ENCODE data around the gene CBX1. TPM values are rescaled to one million over a fixed set of nuclear protein-coding genes. Genes with fewer than 3 reads are reported as not detected.

The CBX1 gene
- total and polyA plus RNA-seq, 2 of the 13 experiments (the other 11 are each of a cell fraction or from before 2014, with no cell fraction given) = 17.8 to 108 TPM

GRCh38 chr17:48052956-48053757 is 48.1 kb downstream of the CBX1 start (continued):
- TF ChIP-seq, protein P1, sequence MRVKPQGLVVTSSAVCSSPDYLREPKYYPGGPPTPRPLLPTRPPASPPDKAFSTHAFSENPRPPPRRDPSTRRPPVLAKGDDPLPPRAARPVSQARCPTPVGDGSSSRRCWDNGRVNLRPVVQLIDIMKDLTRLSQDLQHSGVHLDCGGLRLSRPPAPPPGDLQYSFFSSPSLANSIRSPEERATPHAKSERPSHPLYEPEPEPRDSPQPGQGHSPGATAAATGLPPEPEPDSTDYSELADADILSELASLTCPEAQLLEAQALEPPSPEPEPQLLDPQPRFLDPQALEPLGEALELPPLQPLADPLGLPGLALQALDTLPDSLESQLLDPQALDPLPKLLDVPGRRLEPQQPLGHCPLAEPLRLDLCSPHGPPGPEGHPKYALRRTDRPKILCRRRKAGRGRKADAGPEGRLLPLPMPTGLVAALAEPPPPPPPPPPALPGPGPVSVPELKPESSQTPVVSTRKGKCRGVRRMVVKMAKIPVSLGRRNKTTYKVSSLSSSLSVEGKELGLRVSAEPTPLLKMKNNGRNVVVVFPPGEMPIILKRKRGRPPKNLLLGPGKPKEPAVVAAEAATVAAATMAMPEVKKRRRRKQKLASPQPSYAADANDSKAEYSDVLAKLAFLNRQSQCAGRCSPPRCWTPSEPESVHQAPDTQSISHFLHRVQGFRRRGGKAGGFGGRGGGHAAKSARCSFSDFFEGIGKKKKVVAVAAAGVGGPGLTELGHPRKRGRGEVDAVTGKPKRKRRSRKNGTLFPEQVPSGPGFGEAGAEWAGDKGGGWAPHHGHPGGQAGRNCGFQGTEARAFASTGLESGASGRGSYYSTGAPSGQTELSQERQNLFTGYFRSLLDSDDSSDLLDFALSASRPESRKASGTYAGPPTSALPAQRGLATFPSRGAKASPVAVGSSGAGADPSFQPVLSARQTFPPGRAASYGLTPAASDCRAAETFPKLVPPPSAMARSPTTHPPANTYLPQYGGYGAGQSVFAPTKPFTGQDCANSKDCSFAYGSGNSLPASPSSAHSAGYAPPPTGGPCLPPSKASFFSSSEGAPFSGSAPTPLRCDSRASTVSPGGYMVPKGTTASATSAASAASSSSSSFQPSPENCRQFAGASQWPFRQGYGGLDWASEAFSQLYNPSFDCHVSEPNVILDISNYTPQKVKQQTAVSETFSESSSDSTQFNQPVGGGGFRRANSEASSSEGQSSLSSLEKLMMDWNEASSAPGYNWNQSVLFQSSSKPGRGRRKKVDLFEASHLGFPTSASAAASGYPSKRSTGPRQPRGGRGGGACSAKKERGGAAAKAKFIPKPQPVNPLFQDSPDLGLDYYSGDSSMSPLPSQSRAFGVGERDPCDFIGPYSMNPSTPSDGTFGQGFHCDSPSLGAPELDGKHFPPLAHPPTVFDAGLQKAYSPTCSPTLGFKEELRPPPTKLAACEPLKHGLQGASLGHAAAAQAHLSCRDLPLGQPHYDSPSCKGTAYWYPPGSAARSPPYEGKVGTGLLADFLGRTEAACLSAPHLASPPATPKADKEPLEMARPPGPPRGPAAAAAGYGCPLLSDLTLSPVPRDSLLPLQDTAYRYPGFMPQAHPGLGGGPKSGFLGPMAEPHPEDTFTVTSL (CRISPR knock-in tag; IDR thresholded peaks at IDR 0.05; ENCODE audit: borderline replicate concordance) = no peak
- TF ChIP-seq, protein P2, sequence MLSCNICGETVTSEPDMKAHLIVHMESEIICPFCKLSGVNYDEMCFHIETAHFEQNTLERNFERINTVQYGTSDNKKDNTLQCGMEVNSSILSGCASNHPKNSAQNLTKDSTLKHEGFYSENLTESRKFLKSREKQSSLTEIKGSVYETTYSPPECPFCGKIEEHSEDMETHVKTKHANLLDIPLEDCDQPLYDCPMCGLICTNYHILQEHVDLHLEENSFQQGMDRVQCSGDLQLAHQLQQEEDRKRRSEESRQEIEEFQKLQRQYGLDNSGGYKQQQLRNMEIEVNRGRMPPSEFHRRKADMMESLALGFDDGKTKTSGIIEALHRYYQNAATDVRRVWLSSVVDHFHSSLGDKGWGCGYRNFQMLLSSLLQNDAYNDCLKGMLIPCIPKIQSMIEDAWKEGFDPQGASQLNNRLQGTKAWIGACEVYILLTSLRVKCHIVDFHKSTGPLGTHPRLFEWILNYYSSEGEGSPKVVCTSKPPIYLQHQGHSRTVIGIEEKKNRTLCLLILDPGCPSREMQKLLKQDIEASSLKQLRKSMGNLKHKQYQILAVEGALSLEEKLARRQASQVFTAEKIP (CRISPR knock-in tag; IDR thresholded peaks at IDR 0.05; ENCODE audit: borderline replicate concordance) = no peak
- TF ChIP-seq ZNF792 (CRISPR knock-in tag; IDR thresholded peaks at IDR 0.05) (peak; percentile 38; the same call in 1 of the 2 replicates), SAP130 (CRISPR knock-in tag; IDR thresholded peaks at IDR 0.05; ENCODE audit: low read depth) (peak; percentile 80), SNAPC4 (CRISPR knock-in tag; IDR thresholded peaks at IDR 0.05) (no peak), SP140L (CRISPR knock-in tag; IDR thresholded peaks at IDR 0.05; ENCODE audit: borderline replicate concordance) (no peak), SAFB2 (CRISPR knock-in tag; IDR thresholded peaks at IDR 0.05; ENCODE audit: borderline replicate concordance, low read depth) (no peak)
- TF ChIP-seq, protein P3, sequence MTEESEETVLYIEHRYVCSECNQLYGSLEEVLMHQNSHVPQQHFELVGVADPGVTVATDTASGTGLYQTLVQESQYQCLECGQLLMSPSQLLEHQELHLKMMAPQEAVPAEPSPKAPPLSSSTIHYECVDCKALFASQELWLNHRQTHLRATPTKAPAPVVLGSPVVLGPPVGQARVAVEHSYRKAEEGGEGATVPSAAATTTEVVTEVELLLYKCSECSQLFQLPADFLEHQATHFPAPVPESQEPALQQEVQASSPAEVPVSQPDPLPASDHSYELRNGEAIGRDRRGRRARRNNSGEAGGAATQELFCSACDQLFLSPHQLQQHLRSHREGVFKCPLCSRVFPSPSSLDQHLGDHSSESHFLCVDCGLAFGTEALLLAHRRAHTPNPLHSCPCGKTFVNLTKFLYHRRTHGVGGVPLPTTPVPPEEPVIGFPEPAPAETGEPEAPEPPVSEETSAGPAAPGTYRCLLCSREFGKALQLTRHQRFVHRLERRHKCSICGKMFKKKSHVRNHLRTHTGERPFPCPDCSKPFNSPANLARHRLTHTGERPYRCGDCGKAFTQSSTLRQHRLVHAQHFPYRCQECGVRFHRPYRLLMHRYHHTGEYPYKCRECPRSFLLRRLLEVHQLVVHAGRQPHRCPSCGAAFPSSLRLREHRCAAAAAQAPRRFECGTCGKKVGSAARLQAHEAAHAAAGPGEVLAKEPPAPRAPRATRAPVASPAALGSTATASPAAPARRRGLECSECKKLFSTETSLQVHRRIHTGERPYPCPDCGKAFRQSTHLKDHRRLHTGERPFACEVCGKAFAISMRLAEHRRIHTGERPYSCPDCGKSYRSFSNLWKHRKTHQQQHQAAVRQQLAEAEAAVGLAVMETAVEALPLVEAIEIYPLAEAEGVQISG (CRISPR knock-in tag; IDR thresholded peaks at IDR 0.05) = 0 out of 2 replicates have a peak, but pooled peaks have one; percentile 7
- TF ChIP-seq, protein P4, sequence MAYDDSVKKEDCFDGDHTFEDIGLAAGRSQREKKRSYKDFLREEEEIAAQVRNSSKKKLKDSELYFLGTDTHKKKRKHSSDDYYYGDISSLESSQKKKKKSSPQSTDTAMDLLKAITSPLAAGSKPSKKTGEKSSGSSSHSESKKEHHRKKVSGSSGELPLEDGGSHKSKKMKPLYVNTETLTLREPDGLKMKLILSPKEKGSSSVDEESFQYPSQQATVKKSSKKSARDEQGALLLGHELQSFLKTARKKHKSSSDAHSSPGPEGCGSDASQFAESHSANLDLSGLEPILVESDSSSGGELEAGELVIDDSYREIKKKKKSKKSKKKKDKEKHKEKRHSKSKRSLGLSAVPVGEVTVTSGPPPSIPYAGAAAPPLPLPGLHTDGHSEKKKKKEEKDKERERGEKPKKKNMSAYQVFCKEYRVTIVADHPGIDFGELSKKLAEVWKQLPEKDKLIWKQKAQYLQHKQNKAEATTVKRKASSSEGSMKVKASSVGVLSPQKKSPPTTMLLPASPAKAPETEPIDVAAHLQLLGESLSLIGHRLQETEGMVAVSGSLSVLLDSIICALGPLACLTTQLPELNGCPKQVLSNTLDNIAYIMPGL (CRISPR knock-in tag; IDR thresholded peaks at IDR 0.05; ENCODE audit: borderline replicate concordance in 1 of 2, low read depth in 1 of 2) = peak in 1 of 2 experiments; percentile 54; a peak in 1 of 4 replicates
